IPS-15b (cell line): Measurements from ENCODE around the gene C18orf32.
"Not testable (repeated sequence)": the region's sequence is repeated elsewhere in the genome, so short reads cannot be mapped to it uniquely, and the experiment has no call there.

Experiments
- H3K27me3 ChIP-seq: one replicate; pipeline ENCODE4 v1.6.1; 2013; ENCODE audit warnings: low read length; ENCODE audit not compliant: control insufficient read depth, insufficient read depth
- H3K36me3 ChIP-seq: one replicate; pipeline ENCODE4 v1.6.1; 2013; ENCODE audit warnings: low read length; ENCODE audit not compliant: control insufficient read depth, insufficient read depth
- H3K4me1 ChIP-seq: one replicate; pipeline ENCODE4 v1.6.1; 2013; ENCODE audit warnings: mild to moderate bottlenecking, low read length; ENCODE audit not compliant: control insufficient read depth, insufficient read depth
- H3K4me3 ChIP-seq: one replicate; pipeline ENCODE4 v1.5.1; 2013; ENCODE audit warnings: low read depth, low read length
- H3K9ac ChIP-seq: one replicate; pipeline ENCODE4 v1.6.1; 2013; ENCODE audit warnings: low read depth, mild to moderate bottlenecking, low read length
- H3K9me3 ChIP-seq: one replicate; pipeline ENCODE4 v1.6.1; 2013; ENCODE audit warnings: mild to moderate bottlenecking, low read length; ENCODE audit not compliant: control insufficient read depth, insufficient read depth

The C18orf32 gene

GRCh38 chr18:49481317-49481716, 5.7 kb downstream of the C18orf32 start:
- Histone ChIP-seq H3K36me3 (peaks cover 7% of the 10 kb centered on the region), H3K27me3 (no peaks in the 10 kb centered on the region), H3K9me3 (no peaks in the 10 kb centered on the region), H3K4me1 (no peaks in the 10 kb centered on the region), H3K4me3 (no peak overlapping the region), H3K9ac (no peak overlapping the region)

- Histone ChIP-seq H3K4me1 (no peaks in the 10 kb centered on the region), H3K9ac (no peak overlapping the region), H3K9me3 (no peaks in the 10 kb centered on the region), H3K36me3 (peaks cover 7% of the 10 kb centered on the region), H3K4me3 (no peak overlapping the region), H3K27me3 (no peaks in the 10 kb centered on the region)
Observed at GRCh38 chr18:49479381-49480137, 7.5 kb downstream of the C18orf32 start.

DNA sequence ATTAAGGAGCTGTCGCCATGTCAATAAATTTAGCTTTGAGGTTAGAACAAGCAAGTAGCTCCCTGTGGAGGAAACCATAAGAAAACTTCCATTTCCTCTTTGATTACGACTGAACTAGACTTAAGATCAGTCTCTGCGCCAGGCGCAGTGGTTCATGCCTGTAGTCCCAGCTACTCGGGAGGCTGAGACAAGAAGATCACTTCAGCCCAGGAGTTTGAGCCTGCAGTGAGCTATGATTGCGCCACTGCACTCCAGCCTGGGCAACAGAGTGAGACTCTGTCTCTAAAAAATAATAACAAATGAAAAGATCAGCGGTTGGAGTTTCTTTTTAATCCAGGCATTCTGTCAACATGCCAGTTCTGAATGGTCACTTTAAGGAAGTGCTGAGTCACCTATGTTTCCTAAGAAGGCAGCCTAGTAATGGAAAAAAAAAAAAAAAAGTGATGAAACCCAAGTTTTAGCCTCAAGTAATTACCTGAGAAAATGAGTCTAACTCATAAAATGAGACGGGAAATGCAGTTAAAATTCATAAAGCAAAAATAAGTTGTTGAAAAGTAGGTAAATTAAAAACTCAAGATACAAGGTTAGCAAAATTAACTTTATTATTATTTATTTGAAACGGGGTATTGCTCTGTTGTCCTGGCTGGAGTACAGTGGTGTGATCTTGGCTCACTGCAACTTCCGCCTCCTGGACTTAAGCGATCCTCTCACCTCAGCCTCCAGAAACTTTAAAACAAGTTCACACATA, 10.2 kb downstream of the C18orf32 start:
- H3K27me3 ChIP-seq: no peaks in the 10 kb centered on the region
- H3K36me3 ChIP-seq: peaks cover 7% of the 10 kb centered on the region
- H3K9me3 ChIP-seq: no peaks in the 10 kb centered on the region
- no peaks in the 10 kb centered on the region for H3K4me1 ChIP-seq
- no peak overlapping the region for H3K4me3 ChIP-seq
- H3K9ac ChIP-seq: no peak overlapping the region

- H3K9me3 ChIP-seq, H3K9ac ChIP-seq, H3K27me3 ChIP-seq, H3K4me3 ChIP-seq, H3K36me3 ChIP-seq, H3K4me1 ChIP-seq: not testable (repeated sequence)
Observed at GRCh38 chr18:49474935-49475334, 12.1 kb downstream of the C18orf32 start.

- Histone ChIP-seq H3K36me3 (no peaks in the 10 kb centered on the region), H3K9ac (no peak overlapping the region), H3K4me3 (no peak overlapping the region), H3K27me3 (no peaks in the 10 kb centered on the region), H3K4me1 (no peaks in the 10 kb centered on the region), H3K9me3 (no peaks in the 10 kb centered on the region)
Observed at GRCh38 chr18:49473721-49474120, 13.3 kb downstream of the C18orf32 start.

GRCh38 chr18:49472459-49472858, 14.6 kb downstream of the C18orf32 start:
- no peak overlapping the region for H3K4me3 ChIP-seq
- no peaks in the 10 kb centered on the region for H3K9me3 ChIP-seq
- H3K4me1 ChIP-seq: no peaks in the 10 kb centered on the region
- H3K36me3 ChIP-seq: no peaks in the 10 kb centered on the region
- no peak overlapping the region for H3K9ac ChIP-seq
- H3K27me3 ChIP-seq: no peaks in the 10 kb centered on the region

DNA sequence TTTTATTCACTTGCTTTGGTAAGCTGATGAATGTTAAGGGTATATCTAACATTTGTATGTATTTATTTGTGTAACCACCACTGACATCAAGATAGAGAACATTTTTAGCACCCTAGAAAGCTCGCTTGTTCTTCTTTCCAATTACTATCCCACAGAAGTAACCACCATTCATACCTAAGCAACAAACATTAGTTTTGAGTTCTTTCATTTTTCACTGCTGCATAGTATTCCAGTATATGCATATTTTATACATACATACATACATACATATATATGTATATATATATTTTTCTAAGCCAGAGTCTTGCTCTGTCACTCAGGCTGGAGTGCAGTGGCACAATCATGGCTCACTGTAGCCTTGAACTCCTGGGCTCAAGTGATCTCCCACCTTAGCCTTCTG, 15.5 kb downstream of the C18orf32 start:
- no peaks in the 10 kb centered on the region for H3K27me3 ChIP-seq
- H3K4me1 ChIP-seq: no peaks in the 10 kb centered on the region
- no peak overlapping the region for H3K4me3 ChIP-seq
- no peak overlapping the region for H3K9ac ChIP-seq
- no peaks in the 10 kb centered on the region for H3K9me3 ChIP-seq
- H3K36me3 ChIP-seq: no peaks in the 10 kb centered on the region

- no peaks in the 10 kb centered on the region for H3K27me3 ChIP-seq
- no peak overlapping the region for H3K9ac ChIP-seq
- no peaks in the 10 kb centered on the region for H3K36me3 ChIP-seq
- H3K9me3 ChIP-seq: no peaks in the 10 kb centered on the region
- no peak overlapping the region for H3K4me3 ChIP-seq
- peaks cover 12% of the 10 kb centered on the region for H3K4me1 ChIP-seq
Observed at GRCh38 chr18:49467599-49467998, 19.4 kb downstream of the C18orf32 start.

DNA sequence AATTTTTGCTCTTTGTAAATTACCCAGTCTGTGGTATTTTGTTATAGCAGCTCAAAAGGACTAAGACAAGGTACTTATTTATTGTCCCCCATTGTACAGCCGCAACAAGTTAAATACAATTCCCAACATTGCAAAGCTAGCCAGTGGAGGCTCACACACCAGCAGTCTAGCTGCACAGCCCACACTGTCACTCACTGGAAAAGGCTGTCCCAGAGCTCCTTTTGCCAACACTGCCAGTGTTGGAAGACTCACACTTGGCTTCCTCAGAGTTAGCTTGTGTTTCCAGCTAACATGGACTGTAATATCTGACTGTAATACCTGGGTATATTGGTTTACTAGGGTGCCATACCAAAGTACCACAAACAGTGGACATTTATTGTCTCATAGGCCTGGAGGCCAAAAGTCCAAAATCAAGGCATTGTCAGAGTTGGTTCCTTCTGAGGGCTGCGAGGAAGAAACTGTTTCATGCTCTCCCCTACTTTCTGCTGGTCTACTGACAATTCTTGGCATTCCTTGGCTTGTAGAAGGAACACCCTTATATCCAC, 19.9 kb downstream of the C18orf32 start:
- Histone ChIP-seq H3K36me3 (no peaks in the 10 kb centered on the region), H3K9ac (no peak overlapping the region), H3K4me1 (peaks cover 12% of the 10 kb centered on the region), H3K27me3 (no peaks in the 10 kb centered on the region), H3K4me3 (no peak overlapping the region), H3K9me3 (no peaks in the 10 kb centered on the region)

- Histone ChIP-seq H3K36me3 (no peaks in the 10 kb centered on the region), H3K27me3 (no peaks in the 10 kb centered on the region), H3K9me3 (no peaks in the 10 kb centered on the region), H3K4me1 (peaks cover 12% of the 10 kb centered on the region), H3K4me3 (no peak overlapping the region), H3K9ac (no peak overlapping the region)
Observed at GRCh38 chr18:49464718-49465598, 22.1 kb downstream of the C18orf32 start.

DNA sequence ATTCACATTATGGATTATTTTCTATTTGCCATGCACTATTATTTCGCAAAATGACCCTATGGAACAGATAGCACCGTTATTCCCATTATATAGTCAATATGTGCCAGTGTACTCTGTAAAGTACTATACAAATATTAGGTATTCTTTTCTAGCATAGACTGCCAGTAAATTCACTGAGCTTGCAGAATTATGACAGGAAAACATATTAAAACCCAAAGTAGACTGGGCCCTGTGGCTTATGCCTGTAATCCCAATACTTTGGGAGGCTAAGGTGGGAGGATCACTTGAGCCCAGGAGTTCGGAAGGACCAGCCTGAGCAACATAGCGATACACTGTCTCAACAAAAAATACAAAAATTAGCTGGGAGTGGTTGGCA, 25.4 kb downstream of the C18orf32 start:
- peaks cover 12% of the 10 kb centered on the region for H3K4me1 ChIP-seq
- no peak overlapping the region for H3K9ac ChIP-seq
- H3K9me3 ChIP-seq: no peaks in the 10 kb centered on the region
- no peaks in the 10 kb centered on the region for H3K27me3 ChIP-seq
- no peak overlapping the region for H3K4me3 ChIP-seq
- H3K36me3 ChIP-seq: no peaks in the 10 kb centered on the region
